HFFc6 (cell line): ENCODE measurements around the gene NWD2. TPM values are rescaled to one million over a fixed set of nuclear protein-coding genes. Genes with fewer than 3 reads are reported as not detected.

Source experiments
- DNase-seq: peaks from one replicate; pipeline ENCODE4 v3.0.0-alpha.2; 2018
- H3K27ac Mint-ChIP-seq: 2 replicates; pipeline ENCODE4 v1.8.0; 2020; ENCODE audit warnings: mild to moderate bottlenecking, mixed read lengths
- H3K27me3 Mint-ChIP-seq: 2 replicates; pipeline ENCODE4 v1.8.0; 2021; ENCODE audit warnings: mild to moderate bottlenecking, moderate library complexity, mixed read lengths; ENCODE audit not compliant: insufficient read depth
- H3K36me3 Mint-ChIP-seq: 2 replicates; pipeline ENCODE4 v1.8.0; 2021; ENCODE audit warnings: low read depth, mixed read lengths
- H3K4me1 Mint-ChIP-seq: 2 replicates; pipeline ENCODE4 v1.8.0; 2020; ENCODE audit warnings: low read depth, mixed read lengths
- H3K4me3 Mint-ChIP-seq: 2 replicates; pipeline ENCODE4 v1.8.0; 2020; ENCODE audit warnings: mild to moderate bottlenecking, moderate library complexity, mixed read lengths
- H3K9me3 Mint-ChIP-seq: 2 replicates; pipeline ENCODE4 v1.8.0; 2020; ENCODE audit warnings: mild to moderate bottlenecking, mixed read lengths
- CTCF ChIP-seq: fragments of 200-600 bp; sonication (generic); IDR thresholded peaks from 2 replicates; pipeline ENCODE4 v1.5.0; 2021; ENCODE audit warnings: antibody characterized with exemption, mild to moderate bottlenecking
- total RNA-seq, 6 experiments: library from RNA; stranded (reverse); fragmentation: NEBNext Ultra II Directional; extraction: Animal tissue kit (Norgen Biotek cat#: 25700); gene quantifications; 2 replicates in 1 of 6; 3 replicates in 5 of 6; pipeline ENCODE4 v1.2.3, GENCODE V29; 2021

Gene NWD2
- total RNA-seq, 6 experiments from 2014 or later, result not detected

GRCh38 chr4:37482236-37482913, 237.8 kb downstream of the NWD2 start:
- H3K27ac Mint-ChIP-seq, result no peak overlapping the region
- H3K4me3 Mint-ChIP-seq, result no peak overlapping the region
- DNase-seq, result no peak
- peaks cover 6% of the 10 kb centered on the region for H3K27me3 Mint-ChIP-seq
- H3K9me3 Mint-ChIP-seq, result no peaks in the 10 kb centered on the region
- no peak for TF ChIP-seq CTCF
- no peaks in the 10 kb centered on the region for H3K4me1 Mint-ChIP-seq
- H3K36me3 Mint-ChIP-seq, result no peaks in the 10 kb centered on the region

- Mint-ChIP-seq H3K9me3 (no peaks in the 10 kb centered on the region), H3K4me1 (no peaks in the 10 kb centered on the region), H3K36me3 (no peaks in the 10 kb centered on the region), H3K27me3 (peaks cover 3% of the 10 kb centered on the region), H3K27ac (no peak overlapping the region), H3K4me3 (no peak overlapping the region)
- TF ChIP-seq CTCF, result no peak
- no peak for DNase-seq
Observed at GRCh38 chr4:37483610-37484009, 239.1 kb downstream of the NWD2 start.

GRCh38 chr4:37486166-37486565, 241.6 kb downstream of the NWD2 start:
- no peak overlapping the region for H3K27ac Mint-ChIP-seq
- H3K4me3 Mint-ChIP-seq, result no peak overlapping the region
- H3K27me3 Mint-ChIP-seq, result peaks cover 3% of the 10 kb centered on the region
- no peak for TF ChIP-seq CTCF
- no peaks in the 10 kb centered on the region for H3K4me1 Mint-ChIP-seq
- DNase-seq, result no peak
- H3K36me3 Mint-ChIP-seq, result no peaks in the 10 kb centered on the region
- H3K9me3 Mint-ChIP-seq, result no peaks in the 10 kb centered on the region

GRCh38 chr4:37487668-37488067, 243.1 kb downstream of the NWD2 start:
- H3K4me3 Mint-ChIP-seq, result no peak overlapping the region
- H3K27me3 Mint-ChIP-seq, result peaks cover 2% of the 10 kb centered on the region
- DNase-seq, result no peak
- H3K27ac Mint-ChIP-seq, result no peak overlapping the region
- no peaks in the 10 kb centered on the region for H3K9me3 Mint-ChIP-seq
- no peak for TF ChIP-seq CTCF
- no peaks in the 10 kb centered on the region for H3K36me3 Mint-ChIP-seq
- H3K4me1 Mint-ChIP-seq, result no peaks in the 10 kb centered on the region

- no peaks in the 10 kb centered on the region for H3K36me3 Mint-ChIP-seq
- no peak overlapping the region for H3K27ac Mint-ChIP-seq
- H3K4me3 Mint-ChIP-seq, result no peak overlapping the region
- no peaks in the 10 kb centered on the region for H3K4me1 Mint-ChIP-seq
- no peak for DNase-seq
- no peaks in the 10 kb centered on the region for H3K9me3 Mint-ChIP-seq
- peaks cover 2% of the 10 kb centered on the region for H3K27me3 Mint-ChIP-seq
- no peak for TF ChIP-seq CTCF
Observed at GRCh38 chr4:37489697-37490096, 245.2 kb downstream of the NWD2 start.
